HG02763 (cell line): ENCODE measurements around the gene ZNF77.
"Not testable (repeated sequence)": the region's sequence is repeated elsewhere in the genome, so short reads cannot be mapped to it uniquely, and the experiment has no call there.

Source experiments
- ATAC-seq: cut with Tn5 transposase; IDR thresholded peaks from one replicate; pipeline ENCODE4 v1.9.1; 2021; ENCODE audit warnings: mild to moderate bottlenecking, moderate library complexity; ENCODE audit not compliant: unreplicated experiment

ZNF77 gene

DNA sequence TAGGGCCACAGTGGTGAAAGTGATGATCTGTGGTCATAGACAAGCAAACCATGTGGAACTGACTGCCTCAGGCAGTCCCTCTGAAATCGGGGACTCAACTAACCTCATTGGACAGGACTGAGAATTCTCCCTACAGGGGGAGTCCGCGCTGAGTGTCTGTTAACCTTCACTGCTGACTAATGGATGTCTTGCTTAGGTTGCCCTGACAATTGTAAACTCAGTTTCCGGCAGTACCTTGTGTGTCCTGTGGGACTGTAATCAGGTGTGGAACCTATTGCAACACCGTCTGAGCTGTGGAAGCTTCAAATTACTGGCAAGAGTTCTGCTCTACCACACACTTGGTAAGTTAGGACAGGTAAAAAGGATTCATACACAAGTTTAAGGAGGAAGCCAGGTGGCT is 21.8 kb downstream of the ZNF77 start:
- no peak for ATAC-seq

DNA sequence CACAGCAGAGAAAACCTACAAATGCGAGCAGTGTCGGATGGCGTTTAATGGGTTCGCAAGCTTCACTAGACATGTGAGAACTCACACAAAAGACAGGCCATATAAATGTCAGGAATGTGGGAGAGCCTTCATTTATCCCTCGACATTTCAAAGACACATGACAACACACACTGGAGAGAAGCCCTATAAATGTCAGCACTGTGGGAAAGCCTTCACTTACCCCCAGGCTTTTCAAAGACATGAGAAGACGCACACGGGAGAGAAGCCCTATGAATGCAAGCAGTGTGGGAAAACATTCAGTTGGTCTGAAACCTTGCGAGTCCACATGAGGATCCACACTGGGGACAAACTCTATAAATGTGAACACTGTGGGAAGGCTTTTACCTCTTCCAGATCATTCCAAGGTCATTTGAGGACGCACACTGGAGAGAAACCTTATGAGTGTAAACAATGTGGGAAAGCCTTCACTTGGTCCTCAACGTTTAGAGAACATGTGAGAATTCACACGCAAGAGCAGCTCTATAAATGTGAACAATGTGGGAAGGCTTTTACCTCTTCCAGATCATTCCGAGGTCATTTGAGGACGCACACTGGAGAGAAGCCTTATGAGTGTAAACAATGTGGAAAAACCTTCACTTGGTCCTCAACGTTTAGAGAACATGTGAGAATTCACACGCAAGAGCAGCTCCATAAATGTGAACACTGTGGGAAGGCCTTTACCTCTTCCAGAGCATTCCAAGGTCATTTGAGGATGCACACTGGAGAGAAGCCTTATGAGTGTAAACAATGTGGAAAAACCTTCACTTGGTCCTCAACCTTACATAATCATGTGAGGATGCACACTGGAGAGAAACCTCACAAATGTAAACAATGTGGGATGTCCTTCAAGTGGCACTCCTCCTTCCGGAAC is 27.2 kb downstream of the ZNF77 start:
- ATAC-seq, result no peak

DNA sequence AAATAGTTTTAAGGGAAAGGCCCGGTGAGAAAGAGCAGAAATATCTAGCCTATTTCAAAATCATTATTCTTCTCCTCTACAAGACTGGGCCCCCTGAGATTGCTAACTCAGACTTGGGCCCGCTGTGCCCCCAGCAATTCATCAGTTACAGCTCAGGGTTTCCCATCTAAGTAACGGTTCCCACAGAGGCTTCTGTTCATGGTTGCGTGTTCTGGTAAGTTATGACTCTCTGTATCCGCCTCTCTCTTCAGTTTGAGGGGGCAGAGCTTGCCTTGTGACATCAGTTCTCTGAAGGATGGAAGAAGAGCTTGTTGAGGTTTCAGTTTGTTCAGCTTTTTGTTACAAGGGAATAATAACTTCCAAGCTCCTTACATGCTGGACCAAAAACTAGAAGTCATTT is 32.5 kb downstream of the ZNF77 start:
- no peak for ATAC-seq

DNA sequence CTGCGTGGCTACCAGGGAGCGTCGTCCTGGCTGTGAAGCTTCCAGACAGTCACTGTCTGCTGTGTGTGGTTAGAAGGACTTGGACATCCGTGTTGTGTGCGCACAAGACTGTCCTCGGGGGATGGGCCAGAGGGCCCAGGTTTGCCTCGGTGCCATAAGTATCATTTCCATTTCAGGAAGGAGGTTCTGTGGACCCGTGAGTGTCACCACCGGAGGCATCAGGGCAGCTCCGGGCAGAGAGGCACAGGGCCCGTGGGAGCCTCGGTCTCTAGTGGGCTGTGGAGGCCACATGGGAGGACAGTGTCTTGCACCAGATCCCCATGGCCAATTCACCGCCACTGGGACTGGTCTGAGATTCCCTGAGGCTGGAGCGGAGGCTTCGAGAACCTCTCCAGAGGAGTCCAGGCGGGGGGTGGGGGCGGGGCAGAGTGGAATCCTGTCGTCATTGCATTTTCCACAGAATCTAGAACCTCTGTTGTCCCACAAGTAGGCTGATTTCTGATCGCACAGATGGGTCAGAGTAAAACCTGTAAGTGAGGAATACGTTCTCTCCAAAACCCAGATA is 38.1 kb downstream of the ZNF77 start:
- no peak for ATAC-seq

DNA sequence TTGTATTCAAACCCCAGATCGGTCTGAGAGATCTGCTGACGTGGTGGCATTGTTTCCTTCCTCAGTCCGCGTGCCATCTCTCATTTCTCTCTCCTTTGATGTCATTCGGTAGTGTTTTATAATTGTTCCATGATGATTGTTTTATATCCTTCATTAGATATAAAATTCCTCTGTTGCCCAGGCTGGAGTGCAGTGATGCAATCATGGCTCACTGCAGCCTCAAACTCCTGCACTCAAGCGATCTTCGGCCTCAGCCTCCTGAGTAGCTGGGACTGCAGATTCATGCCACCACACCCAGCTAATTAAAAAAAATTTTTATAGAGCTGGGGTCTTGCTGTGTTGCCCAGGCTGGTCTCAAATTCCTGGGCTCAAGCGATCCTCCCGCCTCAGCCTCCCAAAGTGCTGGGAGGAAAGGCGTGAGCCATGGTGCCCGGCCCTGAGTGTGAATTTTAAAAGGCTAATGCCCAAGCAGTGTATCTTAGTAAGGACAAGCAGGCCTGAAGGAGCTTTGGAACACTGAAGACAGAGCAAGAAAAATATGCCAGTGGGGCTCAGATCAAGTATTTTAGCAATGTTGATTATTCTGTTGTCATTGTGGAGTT is 38.8 kb downstream of the ZNF77 start:
- no peak for ATAC-seq

DNA sequence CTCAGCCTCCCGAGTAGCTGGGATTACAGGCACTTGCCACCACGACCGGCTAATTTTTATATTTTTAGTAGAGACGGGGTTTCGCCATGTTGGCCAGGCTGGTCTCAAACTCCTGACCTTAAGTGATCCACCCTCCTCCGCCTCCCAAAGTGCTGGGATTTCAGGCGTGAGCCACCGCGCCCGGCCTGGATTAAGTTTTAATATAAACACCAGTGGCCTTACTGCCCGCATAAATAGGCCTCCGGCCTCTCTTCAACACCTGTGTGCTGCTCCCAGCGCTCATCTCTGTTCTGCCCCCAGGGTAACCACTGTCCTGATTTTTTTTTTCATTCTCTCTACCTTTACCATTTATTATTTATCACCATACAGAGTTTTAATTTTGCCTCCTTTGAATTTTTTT is 41.4 kb downstream of the ZNF77 start:
- not testable (repeated sequence) for ATAC-seq

DNA sequence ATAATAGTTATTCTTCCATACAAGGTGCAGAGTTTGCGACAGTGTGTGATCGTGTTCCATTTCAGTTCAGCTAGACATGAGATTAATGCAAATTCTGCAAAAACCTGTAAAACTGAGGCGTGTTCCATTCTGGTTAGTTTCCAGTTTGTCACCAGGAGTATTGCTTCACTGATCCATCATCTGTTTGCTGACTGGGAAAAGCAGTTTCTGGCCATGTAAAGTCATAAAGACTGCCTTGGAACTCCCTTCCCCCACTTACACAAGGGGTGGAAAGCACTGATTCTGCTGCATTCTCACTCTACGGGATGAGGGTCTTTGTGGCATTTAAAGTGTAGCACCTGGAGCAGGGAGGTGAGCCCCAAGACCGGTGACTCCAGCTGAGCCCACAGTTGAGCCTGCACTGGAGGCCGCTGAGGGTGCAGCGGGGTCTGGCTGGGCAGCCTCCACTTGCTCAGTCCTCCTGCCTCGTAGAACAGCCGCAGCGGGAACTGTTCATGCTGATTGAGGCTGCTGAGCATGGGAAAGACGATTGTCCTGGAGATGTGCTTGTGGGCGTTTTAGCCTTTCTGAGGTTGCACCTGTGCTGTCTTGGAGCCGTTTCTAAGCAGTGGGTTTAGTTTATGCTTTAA is 42.1 kb downstream of the ZNF77 start:
- no peak for ATAC-seq

DNA sequence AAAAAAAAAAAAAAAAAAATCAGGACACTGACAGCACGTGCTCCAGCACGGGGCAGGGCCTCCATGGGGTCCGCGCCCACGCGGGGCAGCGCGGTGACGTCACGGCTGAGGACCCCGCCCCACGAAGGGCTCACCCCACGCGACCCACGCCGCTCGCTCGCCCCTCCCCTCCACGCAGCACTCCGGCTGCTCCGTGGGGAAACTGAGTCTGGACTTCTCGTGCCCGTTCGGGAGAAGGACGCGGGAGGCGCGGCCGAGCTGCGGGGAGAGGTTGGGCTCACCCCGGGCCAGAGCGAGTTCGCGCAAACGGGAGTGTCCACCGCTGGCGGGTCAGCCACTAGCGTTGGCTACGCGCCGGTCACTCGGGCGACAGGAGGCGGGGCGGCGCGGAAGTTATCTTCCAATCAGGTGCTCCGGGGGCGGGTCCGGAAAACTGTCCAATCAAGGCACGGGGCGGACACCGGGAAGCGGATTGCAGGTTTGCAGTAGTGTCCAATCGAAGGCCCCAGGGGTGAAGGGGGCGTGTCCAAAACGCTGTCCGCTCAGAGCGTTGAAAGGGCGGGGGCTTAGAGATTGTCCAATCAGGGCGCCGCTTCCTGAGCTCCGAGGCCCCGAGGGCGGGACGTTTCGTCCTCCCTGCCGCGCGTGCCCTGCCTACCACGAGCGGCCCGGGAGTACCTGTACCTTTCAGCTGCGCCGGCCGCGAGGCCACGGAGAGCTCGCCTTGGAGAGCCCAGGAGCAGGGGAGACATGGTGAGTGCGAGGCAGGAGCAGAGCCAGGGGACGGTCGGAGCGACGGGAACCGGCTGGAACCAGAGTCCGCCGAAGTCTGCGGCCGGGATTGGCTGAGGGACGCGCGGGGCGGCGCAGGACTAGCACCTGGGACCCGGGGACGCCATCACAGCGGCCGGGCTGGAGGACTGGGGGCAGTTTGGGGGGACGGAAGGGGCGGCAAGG is 44.2 kb downstream of the ZNF77 start, which contains the start of gene ZNF57:
TSS of gene ZNF57 (plus strand) at position 633 of the 957 bp plus-strand sequence. CDS start at position 751, 118 bp downstream.
- ATAC-seq, result peak; percentile 95

DNA sequence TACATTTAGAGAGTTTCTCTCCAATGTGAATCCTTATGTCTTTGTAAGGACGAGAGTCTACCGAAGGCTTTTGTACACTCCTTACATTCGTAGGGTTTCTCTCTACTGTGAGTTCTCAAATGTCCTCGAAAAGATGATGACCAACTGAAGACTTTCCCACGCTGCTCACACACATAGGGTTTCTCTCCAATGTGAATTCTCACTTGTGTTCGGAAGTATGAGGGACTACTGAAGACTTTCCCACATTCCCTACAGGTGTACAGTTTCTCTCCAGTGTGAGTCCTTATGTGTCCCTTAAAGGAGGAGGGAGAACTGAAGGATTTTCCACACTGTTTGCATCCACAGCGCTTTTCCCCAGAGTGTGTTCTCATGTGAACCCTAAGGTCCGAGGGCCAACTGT is 48.1 kb downstream of the ZNF77 start:
- no peak for ATAC-seq

DNA sequence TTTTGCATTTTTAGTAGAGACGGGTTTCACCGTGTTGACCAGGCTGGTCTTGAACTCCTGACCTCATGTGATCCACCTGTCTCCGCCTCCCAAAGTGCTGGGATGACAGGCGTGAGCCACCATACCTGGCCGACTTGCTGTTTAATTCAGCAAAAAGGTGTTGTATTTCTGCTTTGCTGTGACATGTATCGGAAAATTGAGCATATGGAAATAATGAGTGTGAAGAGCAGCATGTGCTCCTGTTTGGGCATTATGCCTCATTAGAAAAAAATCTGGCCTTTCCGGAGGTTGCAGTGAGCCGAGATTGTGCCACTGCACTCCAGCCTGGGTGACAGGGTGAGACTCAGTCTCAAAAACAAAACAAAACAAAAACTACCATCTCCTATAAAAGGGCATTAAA is 54.2 kb downstream of the ZNF77 start:
- not testable (repeated sequence) for ATAC-seq

DNA sequence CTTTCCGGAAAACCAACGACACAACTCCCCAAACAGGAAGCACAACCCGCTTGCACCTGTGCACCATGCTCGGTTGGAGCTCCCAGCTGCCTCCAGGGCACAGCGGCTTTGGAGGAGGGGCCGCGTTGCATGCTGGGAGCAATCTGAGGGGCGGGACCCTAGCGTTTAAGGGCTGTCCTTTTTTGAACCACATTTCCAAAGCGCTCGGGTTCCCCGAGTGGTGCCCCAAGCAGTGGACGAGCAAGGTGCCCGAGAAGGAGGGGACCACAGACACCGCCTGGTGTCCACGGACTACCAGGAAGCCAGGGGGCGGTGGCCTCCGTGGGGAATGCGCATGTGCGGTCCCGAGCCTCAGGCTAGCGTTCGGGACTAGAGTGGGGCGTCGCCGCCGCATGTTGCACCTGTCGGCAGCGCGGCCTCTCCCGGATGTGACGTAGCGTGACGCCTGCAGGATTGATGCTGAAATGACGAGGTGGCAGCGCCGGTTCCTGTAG is 56.0 kb downstream of the ZNF77 start:
- no peak for ATAC-seq

DNA sequence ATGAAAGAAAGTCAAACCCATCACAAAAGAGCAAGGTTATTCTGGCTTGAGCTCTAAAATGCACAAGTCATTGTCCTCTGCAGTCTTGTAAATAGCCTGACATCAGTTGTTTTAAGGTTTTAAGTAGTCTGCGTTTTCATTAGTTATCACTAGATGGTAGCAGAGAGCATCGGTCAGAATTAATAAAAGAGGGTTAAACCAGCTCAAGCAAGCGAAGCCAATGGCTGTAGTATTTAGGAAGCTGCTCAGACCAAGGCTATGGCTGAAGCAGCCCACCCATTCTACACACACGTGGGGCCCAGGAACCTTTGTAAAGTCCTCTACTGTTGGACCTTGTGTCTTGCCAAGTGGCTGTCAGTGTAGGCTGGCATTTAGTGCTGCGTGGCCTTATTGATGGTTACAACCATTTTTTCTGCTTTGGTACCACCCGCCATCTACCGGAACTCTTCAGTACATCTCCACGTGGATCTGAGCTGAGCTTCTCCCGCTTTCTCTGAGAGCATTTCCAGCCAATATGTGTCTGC is 57.3 kb downstream of the ZNF77 start:
- no peak for ATAC-seq

DNA sequence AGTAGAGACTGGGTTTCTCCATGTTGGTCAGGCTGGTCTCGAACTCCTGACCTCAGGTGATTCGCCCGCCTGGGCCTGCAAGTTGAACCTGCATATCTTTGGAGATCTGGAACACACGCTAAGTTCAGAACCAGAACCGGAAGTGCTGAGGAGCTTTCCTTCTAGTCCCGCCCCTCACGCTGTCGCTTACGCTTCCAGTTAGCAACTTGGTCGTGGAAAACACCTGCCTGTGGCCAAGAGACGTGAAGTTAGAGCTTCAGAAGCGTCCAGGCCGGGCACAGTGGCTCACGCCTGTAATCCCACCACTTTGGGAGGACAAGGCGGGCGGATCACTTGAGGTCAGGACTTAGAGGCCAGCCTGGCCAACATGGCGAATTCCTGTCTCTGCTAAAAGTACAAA is 59.0 kb downstream of the ZNF77 start:
- ATAC-seq, result no peak

DNA sequence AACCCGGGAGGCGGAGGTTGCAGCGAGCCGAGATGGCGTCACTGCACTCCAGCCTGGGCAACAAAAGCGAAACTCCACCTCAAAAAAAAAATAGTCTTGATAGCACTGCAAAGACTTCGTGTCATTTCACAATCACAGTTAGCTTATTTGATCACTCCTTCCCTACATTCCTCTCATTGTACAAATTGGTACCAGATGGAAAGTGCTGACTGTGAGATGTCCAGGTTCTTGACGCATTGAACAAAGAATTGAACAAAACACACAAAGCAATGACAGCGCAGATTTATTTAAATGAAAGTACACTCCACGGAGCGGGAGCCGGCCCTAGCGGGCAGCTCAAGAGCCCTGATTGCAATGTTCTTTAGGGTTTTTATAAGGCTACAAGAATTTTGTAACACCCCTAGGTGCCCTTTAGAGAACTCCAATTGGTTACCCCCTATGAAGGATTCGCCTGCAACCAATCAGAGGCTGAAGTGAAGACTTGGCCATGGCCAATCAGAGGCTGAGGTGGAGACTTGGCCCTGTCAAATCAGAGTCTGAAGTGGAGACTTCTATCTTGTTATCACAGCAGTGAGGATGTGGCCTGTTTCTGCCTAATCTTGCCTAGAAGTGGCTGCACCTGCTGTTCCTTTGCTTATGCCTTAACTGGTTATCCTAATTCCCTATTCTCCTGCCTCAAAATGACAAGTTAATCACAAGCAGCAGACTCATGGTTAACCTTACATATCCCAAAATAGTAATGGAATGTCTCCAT is 60.9 kb downstream of the ZNF77 start:
- no peak for ATAC-seq
